Epithelial cell of proximal tubule (primary cell): ENCODE results near the gene FAM167B. TPM values are rescaled to one million over a fixed set of nuclear protein-coding genes. Genes with fewer than 3 reads are reported as not detected.
A peak's percentile ranks its signal among the peaks of the same experiment; 100 is the strongest.

ENCODE experiments used
- DNase-seq: peaks from one replicate; pipeline ENCODE4 v3.0.0-alpha.2; 2011; ENCODE audit warnings: low read depth
- H3K4me3 ChIP-seq: 2 replicates; pipeline ENCODE4 v1.5.1; 2011; ENCODE audit warnings: low read depth, mild to moderate bottlenecking, low read length
- total RNA-seq: library from RNA; depleted of rRNA; stranded (reverse); fragments of >200 nt; gene quantifications from 2 replicates; pipeline ENCODE4 v1.2.3, GENCODE V29; 2015
- TF ChIP-seq, protein P1 (sequence below): conservative IDR thresholded peaks from 2 replicates; pipeline ENCODE4 v1.5.1; 2012; ENCODE audit warnings: low read depth, mild to moderate bottlenecking, low read length

Gene FAM167B
- 0.35 TPM in 1 of 2 replicates, not detected in the other for total RNA-seq

DNA sequence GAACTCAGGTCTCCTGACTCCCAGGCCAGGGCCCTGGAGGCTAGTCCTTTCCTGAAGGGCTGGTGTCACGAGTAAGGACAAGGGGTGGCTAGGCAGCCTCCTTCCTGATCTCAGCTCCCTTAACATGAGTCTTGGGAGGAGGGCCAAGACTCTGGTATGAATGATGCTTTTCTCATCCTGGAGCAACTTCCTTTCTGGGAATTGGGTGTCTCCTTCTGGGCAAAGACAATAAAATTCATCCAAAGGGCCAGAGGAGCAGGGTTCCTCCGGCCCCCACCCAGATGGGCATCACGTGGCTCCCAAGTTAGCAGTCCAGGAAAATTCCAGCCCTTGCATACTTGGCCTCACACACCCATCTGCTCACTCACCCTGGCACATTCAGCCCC, at the start of gene FAM167B:
FAM167B (plus strand) TSS at position 335 of the 386 bp plus-strand sequence. CDS start 200 bp downstream, outside the sequence.
- H3K4me3 ChIP-seq, result no peak within 1 kb of the TSS
- no peak for DNase-seq
- TF ChIP-seq, protein P1, sequence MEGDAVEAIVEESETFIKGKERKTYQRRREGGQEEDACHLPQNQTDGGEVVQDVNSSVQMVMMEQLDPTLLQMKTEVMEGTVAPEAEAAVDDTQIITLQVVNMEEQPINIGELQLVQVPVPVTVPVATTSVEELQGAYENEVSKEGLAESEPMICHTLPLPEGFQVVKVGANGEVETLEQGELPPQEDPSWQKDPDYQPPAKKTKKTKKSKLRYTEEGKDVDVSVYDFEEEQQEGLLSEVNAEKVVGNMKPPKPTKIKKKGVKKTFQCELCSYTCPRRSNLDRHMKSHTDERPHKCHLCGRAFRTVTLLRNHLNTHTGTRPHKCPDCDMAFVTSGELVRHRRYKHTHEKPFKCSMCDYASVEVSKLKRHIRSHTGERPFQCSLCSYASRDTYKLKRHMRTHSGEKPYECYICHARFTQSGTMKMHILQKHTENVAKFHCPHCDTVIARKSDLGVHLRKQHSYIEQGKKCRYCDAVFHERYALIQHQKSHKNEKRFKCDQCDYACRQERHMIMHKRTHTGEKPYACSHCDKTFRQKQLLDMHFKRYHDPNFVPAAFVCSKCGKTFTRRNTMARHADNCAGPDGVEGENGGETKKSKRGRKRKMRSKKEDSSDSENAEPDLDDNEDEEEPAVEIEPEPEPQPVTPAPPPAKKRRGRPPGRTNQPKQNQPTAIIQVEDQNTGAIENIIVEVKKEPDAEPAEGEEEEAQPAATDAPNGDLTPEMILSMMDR, result no peak

DNA sequence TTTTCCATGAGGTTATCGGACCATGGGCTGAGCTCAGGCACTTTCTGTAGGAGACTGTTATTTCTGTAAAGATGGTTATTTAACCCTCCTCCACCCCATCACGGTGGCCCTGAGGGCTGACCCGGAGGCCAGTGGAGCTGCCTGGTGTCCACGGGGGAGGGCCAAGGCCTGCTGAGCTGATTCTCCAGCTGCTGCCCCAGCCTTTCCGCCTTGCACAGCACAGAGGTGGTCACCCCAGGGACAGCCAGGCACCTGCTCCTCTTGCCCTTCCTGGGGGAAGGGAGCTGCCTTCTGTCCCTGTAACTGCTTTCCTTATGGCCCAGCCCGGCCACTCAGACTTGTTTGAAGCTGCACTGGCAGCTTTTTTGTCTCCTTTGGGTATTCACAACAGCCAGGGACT, 49.2 kb upstream of the FAM167B start:
- H3K4me3 ChIP-seq, result no peak overlapping the region
- DNase-seq, result no peak
- TF ChIP-seq, protein P1, result no peak

GRCh38 chr1:32198237-32199042, 48.6 kb upstream of the FAM167B start:
- H3K4me3 ChIP-seq, result no peak overlapping the region
- DNase-seq, result no peak
- TF ChIP-seq, protein P1, result no peak

DNA sequence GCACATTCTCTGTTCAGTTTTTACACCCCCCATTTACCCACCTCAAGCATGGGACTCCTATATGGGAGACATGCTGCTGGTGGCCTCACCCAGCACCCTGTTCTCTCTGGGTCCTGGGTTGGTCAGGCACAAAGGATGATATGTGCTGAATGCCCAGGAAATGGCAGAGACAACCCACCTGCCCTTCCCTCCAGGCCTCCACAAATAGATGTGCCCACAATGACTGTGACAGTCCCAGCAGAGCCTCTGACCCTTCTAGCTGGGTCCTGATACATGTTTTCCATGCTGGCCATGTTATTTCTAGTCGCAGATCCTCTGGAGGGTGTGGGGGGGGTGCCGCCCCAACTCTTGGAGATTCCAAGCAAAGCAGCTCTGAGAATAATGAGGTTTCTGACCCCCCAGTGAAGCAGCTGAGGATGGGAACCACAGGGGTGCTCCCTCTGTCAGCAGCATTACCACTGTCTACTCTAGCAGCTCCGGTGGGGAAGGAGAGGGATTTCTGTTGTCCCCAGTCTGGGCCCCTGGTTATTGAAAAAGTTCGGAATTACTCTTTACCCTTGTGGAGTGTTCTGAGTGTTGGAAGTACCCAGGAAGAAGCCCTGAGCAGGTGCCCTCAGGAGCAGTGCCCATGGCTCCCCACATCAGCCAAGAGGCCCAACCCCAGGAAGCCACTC, 47.8 kb upstream of the FAM167B start:
- DNase-seq, result no peak
- TF ChIP-seq, protein P1, result no peak
- H3K4me3 ChIP-seq, result no peak overlapping the region

DNA sequence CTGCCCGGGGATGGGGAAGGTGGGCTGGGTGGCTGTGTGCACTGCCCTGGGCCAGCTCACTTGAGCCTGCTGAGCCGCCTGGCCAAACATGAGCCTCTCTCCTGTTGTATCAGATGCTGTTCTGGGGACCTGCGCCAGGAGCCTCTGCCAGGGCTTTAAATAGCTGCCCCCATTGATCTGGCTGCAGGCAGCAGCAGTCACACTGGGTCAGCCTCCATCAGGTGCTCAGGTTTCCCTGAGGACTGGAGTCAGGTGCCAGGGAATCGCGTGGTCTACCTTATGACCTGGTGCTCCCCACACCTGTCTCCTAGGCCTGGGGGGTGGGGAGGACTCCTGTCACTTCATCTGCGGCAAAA, 47.3 kb upstream of the FAM167B start:
- TF ChIP-seq, protein P1, result no peak
- no peak overlapping the region for H3K4me3 ChIP-seq
- no peak for DNase-seq

DNA sequence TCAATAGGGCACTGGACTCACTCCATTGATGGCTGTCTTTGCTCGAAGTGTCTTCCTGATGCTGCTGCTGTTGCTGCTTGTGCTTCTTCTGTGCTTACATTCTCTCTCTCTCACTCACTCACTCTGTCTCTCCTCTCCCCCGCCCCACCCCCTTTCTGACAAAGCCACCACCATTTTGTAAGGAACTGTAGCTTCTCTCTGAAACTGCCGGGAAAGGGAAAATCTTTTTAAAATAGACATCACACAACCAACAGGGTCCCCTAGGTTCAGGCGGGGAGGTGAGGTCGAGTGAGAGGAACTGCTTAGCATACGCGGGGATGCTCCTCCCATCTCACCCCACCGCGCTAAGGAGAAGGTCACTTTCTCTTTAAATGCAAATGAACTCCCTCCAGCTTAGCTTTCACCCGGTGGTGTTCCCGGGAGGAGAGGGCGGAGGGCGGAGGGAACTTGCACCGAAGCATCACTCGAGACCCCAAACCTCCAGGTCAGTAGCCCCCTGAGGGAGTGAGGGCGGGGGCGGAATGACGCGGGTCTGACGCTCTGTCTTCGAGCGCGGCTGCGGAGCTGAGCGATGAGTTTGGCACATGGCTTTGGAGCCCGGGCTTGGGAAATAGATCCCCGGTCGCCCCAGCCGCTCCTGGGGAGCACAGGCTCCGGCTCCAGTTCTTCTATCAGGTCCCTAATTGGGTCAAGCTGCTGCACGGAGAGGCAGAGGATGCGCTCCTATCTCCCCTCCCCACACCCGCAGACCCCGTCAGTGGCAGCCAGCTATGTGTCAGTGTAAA, 46.6 kb upstream of the FAM167B start, which contains the start of gene CCDC28B:
CCDC28B (plus strand) TSS at position 370 of the 785 bp plus-strand sequence. CDS start 1,341 bp downstream, outside the sequence.
- no peak for DNase-seq
- H3K4me3 ChIP-seq, result peak within 1 kb of the TSS; percentile 83
- TF ChIP-seq, protein P1, result no peak
